HG02763 (cell line): ENCODE results near the gene MFN2.
"Not testable (repeated sequence)": the region's sequence is repeated elsewhere in the genome, so short reads cannot be mapped to it uniquely, and the experiment has no call there.

Source experiments
- ATAC-seq: cut with Tn5 transposase; IDR thresholded peaks from one replicate; pipeline ENCODE4 v1.9.1; 2021; ENCODE audit warnings: mild to moderate bottlenecking, moderate library complexity; ENCODE audit not compliant: unreplicated experiment

Gene MFN2

GRCh38 chr1:12019858-12020509 lies 39.7 kb downstream of the MFN2 start:
- no peak for ATAC-seq

GRCh38 chr1:12021616-12022015 lies 41.4 kb downstream of the MFN2 start:
- ATAC-seq, result no peak

- ATAC-seq, result no peak
Observed at GRCh38 chr1:12022036-12022435, 41.8 kb downstream of the MFN2 start.

- ATAC-seq, result no peak
Observed at GRCh38 chr1:12026586-12026985, 46.3 kb downstream of the MFN2 start.

GRCh38 chr1:12028248-12028647 lies 48.0 kb downstream of the MFN2 start:
- ATAC-seq, result no peak

GRCh38 chr1:12028957-12029511 lies 48.8 kb downstream of the MFN2 start:
- ATAC-seq, result no peak

- ATAC-seq, result no peak
Observed at GRCh38 chr1:12029720-12030339, 49.6 kb downstream of the MFN2 start.

- no peak for ATAC-seq
Observed at GRCh38 chr1:12031039-12031980, 51.1 kb downstream of the MFN2 start.

GRCh38 chr1:12032161-12032621 lies 51.9 kb downstream of the MFN2 start:
- no peak for ATAC-seq

GRCh38 chr1:12033441-12033840 lies 53.2 kb downstream of the MFN2 start:
- not testable (repeated sequence) for ATAC-seq

- no peak for ATAC-seq
Observed at GRCh38 chr1:12034381-12034801, 54.1 kb downstream of the MFN2 start.

GRCh38 chr1:12035312-12035711 lies 55.1 kb downstream of the MFN2 start:
- no peak for ATAC-seq

- no peak for ATAC-seq
Observed at GRCh38 chr1:12037486-12038355, 57.5 kb downstream of the MFN2 start.

- ATAC-seq, result no peak
Observed at GRCh38 chr1:12038356-12039163, 58.3 kb downstream of the MFN2 start.

- ATAC-seq, result no peak
Observed at GRCh38 chr1:12039164-12039525, 58.9 kb downstream of the MFN2 start.

GRCh38 chr1:12039824-12040456 lies 59.7 kb downstream of the MFN2 start:
- ATAC-seq, result peak; percentile 45

- peak; percentile 50 for ATAC-seq
Observed at GRCh38 chr1:12040457-12041051, 60.3 kb downstream of the MFN2 start.

GRCh38 chr1:12044187-12044877 lies 64.1 kb downstream of the MFN2 start:
- not testable (repeated sequence) for ATAC-seq
